ENCODE measurements around the gene RBP4.

RBP4 gene

GRCh38 chr10:93579985-93580711, 20.9 kb downstream of the RBP4 start:
- Histone ChIP-seq H3K9ac (ENCODE audit: low read length) (no peak overlapping the region), H3K4me1 (ENCODE audit: low read length) (no peaks in the 10 kb centered on the region), H4K20me1 (ENCODE audit: insufficient read depth, low read length) (no peaks in the 10 kb centered on the region), H3K4me2 (ENCODE audit: low read depth, low read length) (no peak overlapping the region), H3K9me2 (replicated peaks; ENCODE audit: insufficient read depth, low read length) (no peaks in the 10 kb centered on the region), H3K4me3 (ENCODE audit: low read length) (no peak overlapping the region), H3K79me2 (ENCODE audit: low read length) (no peaks in the 10 kb centered on the region), H3F3A (ENCODE audit: insufficient read depth, low read length) (no peaks in the 10 kb centered on the region), H3K27ac (ENCODE audit: low read length) (no peak overlapping the region), H3K9me3 (replicated peaks; ENCODE audit: insufficient read depth, low read length) (no peaks in the 10 kb centered on the region), H3K27me3 (replicated peaks; ENCODE audit: insufficient read depth, low read length) (no peaks in the 10 kb centered on the region), H3K36me3 (replicated peaks; ENCODE audit: insufficient read depth, low read length) (no peaks in the 10 kb centered on the region), H2AFZ (ENCODE audit: low read length) (no peak overlapping the region)
- DNase-seq: no peak
- no peak for TF ChIP-seq EZH2phosphoT487 (IDR thresholded peaks at IDR 0.05; ENCODE audit: low read length)
- TF ChIP-seq EZH2 (optimal IDR thresholded peaks at IDR 0.05; ENCODE audit: low read depth, low read length): no peak
- no peak for TF ChIP-seq CTCF (IDR thresholded peaks at IDR 0.05; ENCODE audit: low read length)

- Histone ChIP-seq H3K9me3 (replicated peaks; ENCODE audit: insufficient read depth, low read length) (no peaks in the 10 kb centered on the region), H3K79me2 (ENCODE audit: low read length) (no peaks in the 10 kb centered on the region), H3K4me3 (ENCODE audit: low read length) (no peak overlapping the region), H3K27me3 (replicated peaks; ENCODE audit: insufficient read depth, low read length) (no peaks in the 10 kb centered on the region), H3K9me2 (replicated peaks; ENCODE audit: insufficient read depth, low read length) (no peaks in the 10 kb centered on the region), H3K4me2 (ENCODE audit: low read depth, low read length) (no peak overlapping the region), H3K36me3 (replicated peaks; ENCODE audit: insufficient read depth, low read length) (no peaks in the 10 kb centered on the region), H2AFZ (ENCODE audit: low read length) (no peak overlapping the region), H3K4me1 (ENCODE audit: low read length) (no peaks in the 10 kb centered on the region), H4K20me1 (ENCODE audit: insufficient read depth, low read length) (no peaks in the 10 kb centered on the region), H3K27ac (ENCODE audit: low read length) (no peak overlapping the region), H3F3A (ENCODE audit: insufficient read depth, low read length) (no peaks in the 10 kb centered on the region), H3K9ac (ENCODE audit: low read length) (no peak overlapping the region)
- DNase-seq: no peak
- no peak for TF ChIP-seq CTCF (IDR thresholded peaks at IDR 0.05; ENCODE audit: low read length)
- no peak for TF ChIP-seq EZH2 (optimal IDR thresholded peaks at IDR 0.05; ENCODE audit: low read depth, low read length)
- no peak for TF ChIP-seq EZH2phosphoT487 (IDR thresholded peaks at IDR 0.05; ENCODE audit: low read length)
Measured at GRCh38 chr10:93579089-93579488, 21.9 kb downstream of the RBP4 start.

DNA sequence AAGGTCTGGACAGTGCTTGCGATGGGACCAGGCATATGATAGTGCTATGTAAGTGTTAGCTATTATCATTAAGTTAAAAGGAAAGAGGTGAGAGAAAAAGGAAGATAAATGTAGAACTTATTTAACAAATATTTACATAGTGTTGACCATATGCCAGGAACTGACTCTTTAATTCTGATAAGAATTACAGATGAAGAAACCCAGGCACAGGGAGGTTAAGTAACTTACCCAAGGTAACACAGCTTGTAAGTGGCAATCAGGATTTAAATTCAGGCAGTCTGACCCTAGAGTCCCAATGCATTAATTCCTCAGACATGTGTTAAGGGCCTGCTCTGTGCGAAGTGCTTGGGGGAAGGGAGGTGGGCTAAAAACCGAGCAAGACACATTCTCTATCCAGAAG, 23.5 kb downstream of the RBP4 start:
- Histone ChIP-seq H3K4me3 (ENCODE audit: low read length) (no peak overlapping the region), H3K27me3 (replicated peaks; ENCODE audit: insufficient read depth, low read length) (no peaks in the 10 kb centered on the region), H3K27ac (ENCODE audit: low read length) (no peak overlapping the region), H3K4me2 (ENCODE audit: low read depth, low read length) (no peak overlapping the region), H3K9ac (ENCODE audit: low read length) (no peak overlapping the region), H2AFZ (ENCODE audit: low read length) (no peak overlapping the region), H3F3A (ENCODE audit: insufficient read depth, low read length) (no peaks in the 10 kb centered on the region), H3K36me3 (replicated peaks; ENCODE audit: insufficient read depth, low read length) (no peaks in the 10 kb centered on the region), H3K9me2 (replicated peaks; ENCODE audit: insufficient read depth, low read length) (no peaks in the 10 kb centered on the region), H4K20me1 (ENCODE audit: insufficient read depth, low read length) (no peaks in the 10 kb centered on the region), H3K4me1 (ENCODE audit: low read length) (no peaks in the 10 kb centered on the region), H3K79me2 (ENCODE audit: low read length) (no peaks in the 10 kb centered on the region), H3K9me3 (replicated peaks; ENCODE audit: insufficient read depth, low read length) (no peaks in the 10 kb centered on the region)
- DNase-seq: no peak
- TF ChIP-seq CTCF (IDR thresholded peaks at IDR 0.05; ENCODE audit: low read length) (no peak), EZH2phosphoT487 (IDR thresholded peaks at IDR 0.05; ENCODE audit: low read length) (no peak), EZH2 (optimal IDR thresholded peaks at IDR 0.05; ENCODE audit: low read depth, low read length) (no peak)

Measured in MM.1S (cell line).